ENCODE results near the gene ATOH7.
"Not testable (repeated sequence)": the region's sequence is repeated elsewhere in the genome, so short reads cannot be mapped to it uniquely, and the experiment has no call there.

Gene ATOH7

GRCh38 chr10:68249297-68249696, 17.4 kb upstream of the ATOH7 start:
- no peaks in the 10 kb centered on the region for H3K36me3 Mint-ChIP-seq
- H3K27ac Mint-ChIP-seq, result no peak overlapping the region
- H3K9me3 Mint-ChIP-seq (ENCODE audit: low read depth), result no peaks in the 10 kb centered on the region

GRCh38 chr10:68247931-68248330, 16.0 kb upstream of the ATOH7 start:
- no peaks in the 10 kb centered on the region for H3K9me3 Mint-ChIP-seq (ENCODE audit: low read depth)
- no peak overlapping the region for H3K27ac Mint-ChIP-seq
- H3K4me1 Mint-ChIP-seq (ENCODE audit: low read depth), result peaks cover 2% of the 10 kb centered on the region
- no peaks in the 10 kb centered on the region for H3K36me3 Mint-ChIP-seq
- H3K27me3 Mint-ChIP-seq, result no peaks in the 10 kb centered on the region
- no peak overlapping the region for H3K4me3 Mint-ChIP-seq

More at GRCh38 chr10:68249297-68249696, 17.4 kb upstream of the ATOH7 start:
- no peaks in the 10 kb centered on the region for H3K27me3 Mint-ChIP-seq
- H3K4me1 Mint-ChIP-seq (ENCODE audit: low read depth), result peaks cover 2% of the 10 kb centered on the region
- no peak overlapping the region for H3K4me3 Mint-ChIP-seq

- not testable (repeated sequence) for H3K36me3 Mint-ChIP-seq; H3K27me3 Mint-ChIP-seq; H3K9me3 Mint-ChIP-seq (ENCODE audit: low read depth); H3K27ac Mint-ChIP-seq; H3K4me1 Mint-ChIP-seq (ENCODE audit: low read depth); H3K4me3 Mint-ChIP-seq
Measured at GRCh38 chr10:68246397-68246796, 14.5 kb upstream of the ATOH7 start.

- H3K27ac Mint-ChIP-seq, result no peak overlapping the region
- no peaks in the 10 kb centered on the region for H3K27me3 Mint-ChIP-seq
- no peak overlapping the region for H3K4me3 Mint-ChIP-seq
- H3K36me3 Mint-ChIP-seq, result no peaks in the 10 kb centered on the region
- no peaks in the 10 kb centered on the region for H3K9me3 Mint-ChIP-seq (ENCODE audit: low read depth)
- no peaks in the 10 kb centered on the region for H3K4me1 Mint-ChIP-seq (ENCODE audit: low read depth)
Measured at GRCh38 chr10:68242051-68242450, 10.1 kb upstream of the ATOH7 start.

- no peak overlapping the region for H3K4me3 Mint-ChIP-seq
- H3K27me3 Mint-ChIP-seq, result no peaks in the 10 kb centered on the region
- H3K27ac Mint-ChIP-seq, result no peak overlapping the region
- no peaks in the 10 kb centered on the region for H3K4me1 Mint-ChIP-seq (ENCODE audit: low read depth)
- H3K9me3 Mint-ChIP-seq (ENCODE audit: low read depth), result no peaks in the 10 kb centered on the region
- no peaks in the 10 kb centered on the region for H3K36me3 Mint-ChIP-seq
Measured at GRCh38 chr10:68239596-68240150, 7.8 kb upstream of the ATOH7 start.

- H3K27ac Mint-ChIP-seq, result no peak overlapping the region
- H3K9me3 Mint-ChIP-seq (ENCODE audit: low read depth), result no peaks in the 10 kb centered on the region
- H3K4me3 Mint-ChIP-seq, result no peak overlapping the region
- H3K36me3 Mint-ChIP-seq, result no peaks in the 10 kb centered on the region
- H3K4me1 Mint-ChIP-seq (ENCODE audit: low read depth), result no peaks in the 10 kb centered on the region
- peaks cover under 1% of the 10 kb centered on the region for H3K27me3 Mint-ChIP-seq
Measured at GRCh38 chr10:68239069-68239468, 7.2 kb upstream of the ATOH7 start.

GRCh38 chr10:68238371-68238770, 6.5 kb upstream of the ATOH7 start:
- Mint-ChIP-seq H3K36me3 (no peaks in the 10 kb centered on the region), H3K27ac (no peak overlapping the region), H3K9me3 (ENCODE audit: low read depth) (no peaks in the 10 kb centered on the region), H3K4me1 (ENCODE audit: low read depth) (no peaks in the 10 kb centered on the region), H3K27me3 (peaks cover 5% of the 10 kb centered on the region), H3K4me3 (no peak overlapping the region)

- Mint-ChIP-seq H3K4me1 (ENCODE audit: low read depth) (no peaks in the 10 kb centered on the region), H3K27me3 (peaks cover 11% of the 10 kb centered on the region), H3K9me3 (ENCODE audit: low read depth) (no peaks in the 10 kb centered on the region), H3K4me3 (no peak overlapping the region), H3K36me3 (no peaks in the 10 kb centered on the region), H3K27ac (no peak overlapping the region)
Measured at GRCh38 chr10:68237173-68237572, 5.3 kb upstream of the ATOH7 start.

- no peaks in the 10 kb centered on the region for H3K9me3 Mint-ChIP-seq (ENCODE audit: low read depth)
- no peak overlapping the region for H3K4me3 Mint-ChIP-seq
- peaks cover 7% of the 10 kb centered on the region for H3K4me1 Mint-ChIP-seq (ENCODE audit: low read depth)
- no peak overlapping the region for H3K27ac Mint-ChIP-seq
- no peaks in the 10 kb centered on the region for H3K36me3 Mint-ChIP-seq
- peaks cover 17% of the 10 kb centered on the region for H3K27me3 Mint-ChIP-seq
Measured at GRCh38 chr10:68235581-68235980, 3.7 kb upstream of the ATOH7 start.

- no peaks in the 10 kb centered on the region for H3K36me3 Mint-ChIP-seq
- H3K27ac Mint-ChIP-seq, result no peak overlapping the region
- peaks cover 18% of the 10 kb centered on the region for H3K27me3 Mint-ChIP-seq
- no peak overlapping the region for H3K4me3 Mint-ChIP-seq
- H3K4me1 Mint-ChIP-seq (ENCODE audit: low read depth), result peaks cover 8% of the 10 kb centered on the region
- H3K9me3 Mint-ChIP-seq (ENCODE audit: low read depth), result no peaks in the 10 kb centered on the region
Measured at GRCh38 chr10:68235111-68235510, 3.2 kb upstream of the ATOH7 start.

GRCh38 chr10:68233046-68233445, 1.1 kb upstream of the ATOH7 start:
- peaks cover 8% of the 10 kb centered on the region for H3K4me1 Mint-ChIP-seq (ENCODE audit: low read depth)
- H3K36me3 Mint-ChIP-seq, result no peaks in the 10 kb centered on the region
- no peak overlapping the region for H3K4me3 Mint-ChIP-seq
- peaks cover 22% of the 10 kb centered on the region for H3K27me3 Mint-ChIP-seq
- no peaks in the 10 kb centered on the region for H3K9me3 Mint-ChIP-seq (ENCODE audit: low read depth)
- H3K27ac Mint-ChIP-seq, result no peak overlapping the region

- no peaks in the 10 kb centered on the region for H3K9me3 Mint-ChIP-seq (ENCODE audit: low read depth)
- H3K27ac Mint-ChIP-seq, result no peak overlapping the region
- peak overlapping the region; percentile 87 for H3K4me3 Mint-ChIP-seq
- H3K27me3 Mint-ChIP-seq, result peaks cover 22% of the 10 kb centered on the region
- H3K4me1 Mint-ChIP-seq (ENCODE audit: low read depth), result peaks cover 8% of the 10 kb centered on the region
- no peaks in the 10 kb centered on the region for H3K36me3 Mint-ChIP-seq
Measured at GRCh38 chr10:68231106-68231816, 652 bp downstream of the ATOH7 start.

GRCh38 chr10:68230268-68230667, 1.6 kb downstream of the ATOH7 start:
- peak overlapping the region; percentile 87 for H3K4me3 Mint-ChIP-seq
- peaks cover 8% of the 10 kb centered on the region for H3K4me1 Mint-ChIP-seq (ENCODE audit: low read depth)
- no peaks in the 10 kb centered on the region for H3K36me3 Mint-ChIP-seq
- peaks cover 22% of the 10 kb centered on the region for H3K27me3 Mint-ChIP-seq
- H3K27ac Mint-ChIP-seq, result no peak overlapping the region
- H3K9me3 Mint-ChIP-seq (ENCODE audit: low read depth), result no peaks in the 10 kb centered on the region

- Mint-ChIP-seq H3K9me3 (ENCODE audit: low read depth) (no peaks in the 10 kb centered on the region), H3K4me1 (ENCODE audit: low read depth) (no peaks in the 10 kb centered on the region), H3K36me3 (no peaks in the 10 kb centered on the region), H3K27me3 (peaks cover 5% of the 10 kb centered on the region), H3K4me3 (no peak overlapping the region), H3K27ac (no peak overlapping the region)
Measured at GRCh38 chr10:68224810-68225209, 7.1 kb downstream of the ATOH7 start.

- Mint-ChIP-seq H3K27ac (no peak overlapping the region), H3K36me3 (no peaks in the 10 kb centered on the region), H3K27me3 (peaks cover 4% of the 10 kb centered on the region), H3K4me1 (ENCODE audit: low read depth) (no peaks in the 10 kb centered on the region), H3K4me3 (no peak overlapping the region), H3K9me3 (ENCODE audit: low read depth) (no peaks in the 10 kb centered on the region)
Measured at GRCh38 chr10:68223535-68224165, 8.3 kb downstream of the ATOH7 start.

Measured in activated naive CD8-positive, alpha-beta T cell (primary cell).